Subcutaneous adipose tissue (tissue), 4 donors: ENCODE results near the gene CEACAM4. TPM values are rescaled to one million over a fixed set of nuclear protein-coding genes. Genes with fewer than 3 reads are reported as not detected.

Experiments
- CTCF ChIP-seq: fragments of 450-650 bp; IDR thresholded peaks from one replicate; pipeline ENCODE4 v1.5.1; 2016; ENCODE audit warnings: low read depth, mild to moderate bottlenecking, control low read depth, antibody characterized with exemption, moderate library complexity
- total RNA-seq, 4 donors: library from RNA; depleted of rRNA; stranded (reverse); fragments of >200 nt; gene quantifications; one replicate each; pipeline ENCODE4 v1.1.0, GENCODE V29; 2016

Gene CEACAM4
- total RNA-seq = 1 to 10 TPM in 3 of 4 donors, not detected in 1; 1.9 to 3.6 (median 2.6) TPM

GRCh38 chr19:41626877-41627276, at the start of gene CEACAM4:
TSS of gene CEACAM4 (minus strand) at chr19:41627074. CDS start at chr19:41626963, 111 bp downstream.
- TF ChIP-seq CTCF = no peak

- TF ChIP-seq CTCF = no peak
Measured at GRCh38 chr19:41671486-41671885, 44.6 kb upstream of the CEACAM4 start.

GRCh38 chr19:41670755-41671154, 43.9 kb upstream of the CEACAM4 start:
- no peak for TF ChIP-seq CTCF

GRCh38 chr19:41668315-41668714, 41.4 kb upstream of the CEACAM4 start:
- no peak for TF ChIP-seq CTCF

GRCh38 chr19:41666075-41666474, 39.2 kb upstream of the CEACAM4 start:
- TF ChIP-seq CTCF = no peak

- no peak for TF ChIP-seq CTCF
Measured at GRCh38 chr19:41657157-41657556, 30.3 kb upstream of the CEACAM4 start.

GRCh38 chr19:41652250-41652649, 25.4 kb upstream of the CEACAM4 start:
- no peak for TF ChIP-seq CTCF
